H1 (cell line): ENCODE data around the gene RIT2. TPM values are rescaled to one million over a fixed set of nuclear protein-coding genes. Genes with fewer than 3 reads are reported as not detected.

Experiments used
- CTCF ChIA-PET: fragments of 300-600 bp; sonication (Branson Sonifier 250); formaldehyde crosslinking; loops from one replicate; lab custom pipeline; 2021; ENCODE audit not compliant: partially characterized antibody; lab: Charles Lee
- POLR2A ChIA-PET: fragments of 300-600 bp; sonication (Branson Sonifier 250); formaldehyde crosslinking; loops from one replicate; lab custom pipeline; 2021; ENCODE audit warnings: inconsistent platforms; ENCODE audit not compliant: partially characterized antibody; lab: Charles Lee
- DNase-seq, 2 experiments: peaks; one replicate each; pipeline versions ENCODE4 v3.0.0 to v3.0.0-alpha.2; 2010 to 2022; ENCODE audit warnings: low spot score in 2 of 2, low read depth in 1 of 2, mixed read lengths in 1 of 2
- FAIRE-seq: peaks from 2 replicates; lab custom pipeline; 2011; peaks lifted over from hg19 to GRCh38; lab: Jason Lieb, UNC
- H2AFZ ChIP-seq: 2 replicates; pipeline ENCODE4 v1.8.1; 2012; ENCODE audit warnings: low read length, inconsistent platforms
- H2AK5ac ChIP-seq: 2 replicates; pipeline ENCODE4 v1.6.1; 2013; ENCODE audit warnings: low read depth, low read length
- H2BK120ac ChIP-seq: replicated peaks from 2 replicates; pipeline ENCODE3; 2013; ENCODE audit warnings: low read depth, low read length, inconsistent platforms
- H2BK12ac ChIP-seq: 2 replicates; pipeline ENCODE4 v1.6.1; 2013; ENCODE audit warnings: low read depth, low read length
- H2BK15ac ChIP-seq: 2 replicates; pipeline ENCODE4 v1.6.1; 2013; ENCODE audit warnings: low read length
- H2BK20ac ChIP-seq: 2 replicates; pipeline ENCODE4 v1.6.1; 2013; ENCODE audit warnings: low read length
- H2BK5ac ChIP-seq: 2 replicates; pipeline ENCODE4 v1.6.1; 2013; ENCODE audit warnings: low read depth, low read length
- H3K14ac ChIP-seq: 2 replicates; pipeline ENCODE4 v1.6.1; 2013; ENCODE audit warnings: inconsistent platforms; ENCODE audit not compliant: insufficient read length
- H3K18ac ChIP-seq: 2 replicates; pipeline ENCODE4 v1.6.1; 2013; ENCODE audit warnings: low read length; ENCODE audit errors: extremely low read depth
- H3K23ac ChIP-seq: 2 replicates; pipeline ENCODE4 v1.6.1; 2013; ENCODE audit warnings: inconsistent platforms; ENCODE audit not compliant: insufficient read length
- H3K23me2 ChIP-seq: 2 replicates; pipeline ENCODE4 v1.6.1; 2013; ENCODE audit warnings: low read depth, low read length
- H3K27ac ChIP-seq: 2 replicates; pipeline ENCODE4 v1.6.1; 2011; ENCODE audit warnings: low read depth, low read length, inconsistent platforms
- H3K27me3 ChIP-seq, 4 experiments: replicated peaks in 1 of 4; 1 replicate in 1 of 4; 2 replicates in 3 of 4; pipeline versions ENCODE4 v1.6.1 to v1.8.1; 2011 to 2013; ENCODE audit warnings: low read length in 3 of 4, mild to moderate bottlenecking in 3 of 4, inconsistent platforms in 2 of 4, mixed read lengths in 2 of 4, moderate library complexity in 1 of 4; ENCODE audit not compliant: control insufficient read depth in 3 of 4, insufficient read depth in 3 of 4; ENCODE audit errors: extremely low read depth in 1 of 4
- H3K36me3 ChIP-seq, 4 experiments: 2 replicates each; pipeline versions ENCODE4 v1.6.1 to v1.8.1; 2011 to 2013; ENCODE audit warnings: mild to moderate bottlenecking in 4 of 4, low read length in 3 of 4, moderate library complexity in 2 of 4, control low read depth in 1 of 4, inconsistent platforms in 1 of 4; ENCODE audit not compliant: insufficient read depth in 4 of 4, control insufficient read depth in 2 of 4
- H3K4ac ChIP-seq: replicated peaks from 2 replicates; pipeline ENCODE3; 2013; ENCODE audit warnings: low read length, low read depth, mixed read lengths, inconsistent platforms; ENCODE audit not compliant: insufficient read length
- H3K4me1 ChIP-seq, 4 experiments: replicated peaks in 1 of 4; 1 replicate in 1 of 4; 2 replicates in 3 of 4; pipeline versions ENCODE4 v1.6.1 to v1.8.1; 2011 to 2013; ENCODE audit warnings: low read length in 3 of 4, inconsistent platforms in 2 of 4, mixed read lengths in 1 of 4; ENCODE audit not compliant: insufficient read depth in 4 of 4, control insufficient read depth in 3 of 4
- H3K4me2 ChIP-seq, 2 experiments: 2 replicates each; pipeline versions ENCODE4 v1.6.1 to v1.8.1; 2011 to 2013; ENCODE audit warnings: low read depth in 2 of 2, low read length in 2 of 2, control low read depth in 1 of 2, inconsistent platforms in 1 of 2, mild to moderate bottlenecking in 1 of 2; ENCODE audit not compliant: insufficient read depth in 1 of 2
- H3K4me3 ChIP-seq, 4 experiments: fragments of 200-600, 300-600 bp in 1 of 4; sonication (generic), shearing (Covaris generic), sonication (Bioruptor Twin) in 1 of 4; 2 replicates each; pipeline versions ENCODE4 v1.5.1 to v1.8.1; 2011 to 2016; ENCODE audit warnings: low read length in 4 of 4, low read depth in 3 of 4, control low read depth in 2 of 4, inconsistent platforms in 2 of 4, mild to moderate bottlenecking in 2 of 4, mixed read lengths in 1 of 4, moderate library complexity in 1 of 4; ENCODE audit not compliant: insufficient read depth in 2 of 4; ENCODE audit errors: extremely low read depth in 1 of 4
- H3K56ac ChIP-seq: replicated peaks from 2 replicates; pipeline ENCODE3; 2013; ENCODE audit warnings: low read depth, mild to moderate bottlenecking, mixed read lengths, low read length, inconsistent platforms; ENCODE audit not compliant: insufficient read length
- H3K79me1 ChIP-seq: 2 replicates; pipeline ENCODE4 v1.6.1; 2013; ENCODE audit warnings: low read depth, low read length, control low read depth
- H3K79me2 ChIP-seq, 2 experiments: 2 replicates each; pipeline versions ENCODE4 v1.6.1 to v1.8.1; 2012 to 2013; ENCODE audit warnings: low read length in 2 of 2, mild to moderate bottlenecking in 2 of 2, inconsistent platforms in 1 of 2; ENCODE audit not compliant: insufficient read depth in 2 of 2, control insufficient read depth in 1 of 2
- H3K9ac ChIP-seq, 4 experiments: replicated peaks in 1 of 4; 1 replicate in 1 of 4; 2 replicates in 3 of 4; pipeline versions ENCODE4 v1.6.1 to v1.8.1; 2011 to 2013; ENCODE audit warnings: low read depth in 3 of 4, low read length in 3 of 4, control low read depth in 2 of 4, mild to moderate bottlenecking in 2 of 4, moderate library complexity in 2 of 4, inconsistent platforms in 1 of 4; ENCODE audit errors: extremely low read depth in 1 of 4
- H3K9me3 ChIP-seq, 2 experiments: 2 replicates each; pipeline versions ENCODE4 v1.6.1 to v1.8.1; 2012 to 2013; ENCODE audit warnings: mild to moderate bottlenecking in 2 of 2, moderate library complexity in 2 of 2, control low read depth in 1 of 2, inconsistent platforms in 1 of 2, low read depth in 1 of 2, low read length in 1 of 2, mixed read lengths in 1 of 2; ENCODE audit not compliant: insufficient read depth in 2 of 2
- H4K20me1 ChIP-seq, 2 experiments: replicated peaks in 1 of 2; 2 replicates each; pipeline versions ENCODE3 to v1.8.1; 2011 to 2013; ENCODE audit warnings: inconsistent platforms in 2 of 2, low read length in 2 of 2, mild to moderate bottlenecking in 1 of 2; ENCODE audit not compliant: insufficient read depth in 2 of 2, control insufficient read depth in 1 of 2
- H4K5ac ChIP-seq: 2 replicates; pipeline ENCODE4 v1.6.1; 2013; ENCODE audit warnings: low read length, low read depth, mixed read lengths, inconsistent platforms; ENCODE audit not compliant: insufficient read length
- H4K8ac ChIP-seq: 2 replicates; pipeline ENCODE4 v1.8.0; 2013; ENCODE audit warnings: mild to moderate bottlenecking, moderate library complexity, low read length, inconsistent platforms; ENCODE audit not compliant: insufficient read depth; ENCODE audit errors: extremely low read depth
- H4K91ac ChIP-seq: replicated peaks from 2 replicates; pipeline ENCODE3; 2013; ENCODE audit warnings: low read length, mixed read lengths, inconsistent platforms; ENCODE audit not compliant: insufficient read length
- BACH1 ChIP-seq: IDR thresholded peaks from 2 replicates; pipeline ENCODE4 v1.6.1; 2012; ENCODE audit warnings: low read length, improper control_type of control experiment
- CTBP2 ChIP-seq: IDR thresholded peaks from 2 replicates; pipeline ENCODE4 v1.7.0; 2011; ENCODE audit warnings: borderline replicate concordance, mild to moderate bottlenecking, moderate library complexity, mixed read lengths, low read length; ENCODE audit not compliant: insufficient read depth, insufficient read length
- FOSL1 ChIP-seq: IDR thresholded peaks from 2 replicates; pipeline ENCODE4 v1.6.1; 2011; ENCODE audit warnings: mild to moderate bottlenecking, low read depth, low read length, moderate library complexity; ENCODE audit not compliant: insufficient read depth
- HDAC6 ChIP-seq: IDR thresholded peaks from one replicate; pipeline ENCODE4 v1.7.1; 2012; ENCODE audit warnings: low read depth, mild to moderate bottlenecking, inconsistent platforms, low read length, moderate library complexity
- JUN ChIP-seq: IDR thresholded peaks from 2 replicates; pipeline ENCODE4 v1.6.1; 2011; ENCODE audit warnings: low read depth, mild to moderate bottlenecking, improper control_type of control experiment, low read length
- KDM5A ChIP-seq: fragments of 200-600 bp; IDR thresholded peaks from 2 replicates; pipeline ENCODE4 v1.7.1; 2012; ENCODE audit warnings: mild to moderate bottlenecking, low read length, inconsistent platforms, mixed read lengths
- MAFK ChIP-seq: IDR thresholded peaks from 2 replicates; pipeline ENCODE4 v1.6.1; 2012; ENCODE audit warnings: low read depth, mild to moderate bottlenecking, improper control_type of control experiment, low read length
- POU5F1 ChIP-seq: IDR thresholded peaks from 2 replicates; pipeline ENCODE4 v1.6.1; 2011; ENCODE audit warnings: low read depth, mild to moderate bottlenecking, low read length, moderate library complexity
- SP4 ChIP-seq: IDR thresholded peaks from 2 replicates; pipeline ENCODE4 v1.6.1; 2012; ENCODE audit warnings: low read length, inconsistent platforms
- TAF7 ChIP-seq: optimal IDR thresholded peaks from 2 replicates; pipeline ENCODE3; 2011; ENCODE audit warnings: low read depth, mild to moderate bottlenecking, inconsistent platforms, low read length, moderate library complexity, borderline replicate concordance
- TBP ChIP-seq: IDR thresholded peaks from 2 replicates; pipeline ENCODE4 v1.6.1; 2011; ENCODE audit warnings: low read depth, low read length, improper control_type of control experiment
- TEAD4 ChIP-seq: IDR thresholded peaks from 2 replicates; pipeline ENCODE4 v1.6.1; 2012; ENCODE audit warnings: low read depth, low read length, inconsistent platforms, mixed read lengths
- ZNF274 ChIP-seq: IDR thresholded peaks from 2 replicates; pipeline ENCODE4 v1.7.0; 2012; ENCODE audit warnings: low read length, borderline replicate concordance; ENCODE audit errors: extremely low read depth
- WGBS, 2 experiments: shearing (Covaris generic) in 1 of 2; methylation state at CpG; one replicate each; pipeline versions ENCODE4 v1.1.6 to v1.1.7; 2013 to 2015; ENCODE audit warnings: low lambda C conversion rate in 2 of 2, mixed read lengths in 2 of 2, inconsistent platforms in 1 of 2, low coverage in 1 of 2, missing lambda C conversion rate in 1 of 2; ENCODE audit not compliant: insufficient replicate concordance in 2 of 2, insufficient coverage in 1 of 2, insufficient read length in 1 of 2; ENCODE audit errors: extremely low coverage in 1 of 2, missing lambda C conversion rate in 1 of 2; 5-methylcytosine and 5-hydroxymethylcytosine counted together
- polyA plus RNA-seq, 7 experiments: library from polyadenylated mRNA; depleted of rRNA in 3 of 7; stranded (reverse) in 5 of 7; unstranded in 2 of 7; fragments of >200 nt in 5 of 7; fragments of 200-250 nt in 2 of 7; gene quantifications; 1 replicate in 5 of 7; 2 replicates in 1 of 7; 4 replicates in 1 of 7; pipeline versions ENCODE4 v1.2.1 to v1.2.3, GENCODE V29; 2011 to 2013; ENCODE audit warnings: missing spikeins in 2 of 7, mixed read lengths in 2 of 7
- total RNA-seq: library from RNA; stranded (reverse); fragmentation: NEBNext Ultra II Directional; extraction: Animal tissue kit (Norgen Biotek cat#: 25700); gene quantifications from 2 replicates; pipeline ENCODE4 v1.2.1, GENCODE V29; 2021

RIT2 gene
- total and polyA plus RNA-seq, 2 of the 8 experiments (the other 6 are each of a cell fraction or from before 2014, with no cell fraction given) = 0.67 to 3.2 TPM

DNA sequence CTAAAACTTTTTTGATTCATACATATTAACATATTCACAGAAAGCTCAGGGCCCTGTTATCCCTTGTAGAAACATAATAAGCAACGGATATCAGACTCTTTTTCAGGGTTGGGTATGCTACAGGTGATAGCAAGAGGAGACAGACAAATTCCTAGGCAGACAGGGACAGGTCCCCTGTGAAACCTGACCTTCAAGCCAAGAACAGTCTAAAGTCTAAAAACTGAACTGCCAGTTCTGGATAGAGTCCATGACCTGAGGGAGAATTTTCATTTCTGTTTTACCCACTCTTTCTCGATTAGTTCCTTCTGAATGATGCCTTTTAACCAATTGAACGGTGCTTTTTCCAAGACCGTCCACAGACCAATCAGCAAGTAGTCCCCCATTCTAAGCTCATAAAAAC lies 54.2 kb downstream of the RIT2 start:
- DNase-seq (no peak), FAIRE-seq (no peak)
- 95% methylated on average over 4 of the region's 4 CpGs; no CpG with 5 or more reads in 1 of the 2 experiments for WGBS, 2 experiments
- Histone ChIP-seq H2BK15ac (no peak overlapping the region), H3K56ac (no peak overlapping the region), H2BK120ac (no peak overlapping the region), H4K5ac (no peak overlapping the region), H4K20me1 (no peaks in the 10 kb centered on the region), H3K27me3 (no peaks in the 10 kb centered on the region), H3K79me1 (no peaks in the 10 kb centered on the region), H2AFZ (peak overlapping the region; percentile 18; the same call in 1 of the 2 replicates), H3K36me3 (no peaks in the 10 kb centered on the region), H3K23ac (no peak overlapping the region), H4K91ac (no peak overlapping the region), H3K4ac (no peak overlapping the region), H3K27ac (no peak overlapping the region), H3K14ac (no peak overlapping the region), H2BK20ac (no peak overlapping the region), H2AK5ac (no peak overlapping the region), H3K4me2 (no peak overlapping the region), H3K4me3 (no peak overlapping the region), H3K9ac (no peak overlapping the region), H4K8ac (no peak overlapping the region), H3K18ac (no peak overlapping the region), H2BK5ac (no peak overlapping the region), H3K23me2 (no peaks in the 10 kb centered on the region), H3K79me2 (no peaks in the 10 kb centered on the region), H3K9me3 (no peaks in the 10 kb centered on the region), H3K4me1 (no peaks in the 10 kb centered on the region), H2BK12ac (no peak overlapping the region)
- ChIA-PET POLR2A (no interaction called here), CTCF (interaction anchor here (0.5 to 0.8 kb wide), 2 partner anchors 9 to 11 kb away, joined by 3 to 4 read pairs; no protein-coding TSS in a partner anchor)
- TF ChIP-seq FOSL1 = no peak
- no peak for TF ChIP-seq KDM5A
- no peak for TF ChIP-seq HDAC6
- TF ChIP-seq BACH1 = no peak
- no peak for TF ChIP-seq JUN
- no peak for TF ChIP-seq ZNF274
- TF ChIP-seq TBP = no peak
- TF ChIP-seq SP4 = no peak
- no peak for TF ChIP-seq POU5F1
- TF ChIP-seq CTBP2 = no peak
- no peak for TF ChIP-seq MAFK
- TF ChIP-seq TEAD4 = no peak
- TF ChIP-seq TAF7 = no peak
